Measurements from ENCODE around the gene GATB.

GATB gene

GRCh38 chr4:151725087-151725486, 35.7 kb downstream of the GATB start:
- no peak for TF ChIP-seq CTCF (IDR thresholded peaks at IDR 0.05)

- TF ChIP-seq CTCF (IDR thresholded peaks at IDR 0.05), result no peak
These were observed 38.9 kb downstream of the GATB start for GRCh38 chr4:151721916-151722315.

- TF ChIP-seq CTCF (IDR thresholded peaks at IDR 0.05), result no peak
These were observed 39.3 kb downstream of the GATB start for GRCh38 chr4:151721466-151721865.

- TF ChIP-seq CTCF (IDR thresholded peaks at IDR 0.05), result no peak
These were observed 40.9 kb downstream of the GATB start for GRCh38 chr4:151719956-151720334.

GRCh38 chr4:151718984-151719955, 41.5 kb downstream of the GATB start:
- TF ChIP-seq CTCF (IDR thresholded peaks at IDR 0.05), result no peak

- no peak for TF ChIP-seq CTCF (IDR thresholded peaks at IDR 0.05)
These were observed 42.7 kb downstream of the GATB start for GRCh38 chr4:151717909-151718628.

- TF ChIP-seq CTCF (IDR thresholded peaks at IDR 0.05), result no peak
These were observed 43.5 kb downstream of the GATB start for GRCh38 chr4:151717314-151717713.
